GM21423 (cell line): ENCODE results near the gene SCN9A.
"Not testable (repeated sequence)": the region's sequence is repeated elsewhere in the genome, so short reads cannot be mapped to it uniquely, and the experiment has no call there.

Source experiments
- ATAC-seq: cut with Tn5 transposase; IDR thresholded peaks from one replicate; pipeline ENCODE4 v1.9.1; 2021; ENCODE audit warnings: mild to moderate bottlenecking, moderate library complexity; ENCODE audit not compliant: unreplicated experiment

SCN9A gene

GRCh38 chr2:166335284-166335683, 40.5 kb downstream of the SCN9A start:
- ATAC-seq, result no peak

GRCh38 chr2:166334805-166335204, 40.9 kb downstream of the SCN9A start:
- no peak for ATAC-seq

GRCh38 chr2:166333801-166334200, 41.9 kb downstream of the SCN9A start:
- no peak for ATAC-seq

- no peak for ATAC-seq
Measured at GRCh38 chr2:166332106-166332505, 43.6 kb downstream of the SCN9A start.

GRCh38 chr2:166331468-166331867, 44.3 kb downstream of the SCN9A start:
- no peak for ATAC-seq

GRCh38 chr2:166329465-166329864, 46.3 kb downstream of the SCN9A start:
- ATAC-seq, result no peak

GRCh38 chr2:166328147-166328546, 47.6 kb downstream of the SCN9A start:
- ATAC-seq, result no peak

GRCh38 chr2:166321076-166321475, 54.7 kb downstream of the SCN9A start:
- no peak for ATAC-seq

- no peak for ATAC-seq
Measured at GRCh38 chr2:166314022-166314759, 61.6 kb downstream of the SCN9A start.

- not testable (repeated sequence) for ATAC-seq
Measured at GRCh38 chr2:166312863-166313262, 62.9 kb downstream of the SCN9A start.

GRCh38 chr2:166307326-166307725, 68.4 kb downstream of the SCN9A start:
- ATAC-seq, result no peak

GRCh38 chr2:166304656-166305055, 71.1 kb downstream of the SCN9A start:
- no peak for ATAC-seq

GRCh38 chr2:166302036-166302435, 73.7 kb downstream of the SCN9A start:
- ATAC-seq, result no peak

- no peak for ATAC-seq
Measured at GRCh38 chr2:166297951-166298350, 77.8 kb downstream of the SCN9A start.

GRCh38 chr2:166293984-166294383, 81.8 kb downstream of the SCN9A start:
- ATAC-seq, result no peak

GRCh38 chr2:166285215-166285614, 90.5 kb downstream of the SCN9A start:
- no peak for ATAC-seq

- no peak for ATAC-seq
Measured at GRCh38 chr2:166284359-166284758, 91.4 kb downstream of the SCN9A start.

GRCh38 chr2:166282154-166282553, 93.6 kb downstream of the SCN9A start:
- ATAC-seq, result no peak

GRCh38 chr2:166278856-166279255, 96.9 kb downstream of the SCN9A start:
- ATAC-seq, result no peak

- ATAC-seq, result no peak
Measured at GRCh38 chr2:166270376-166270775, 105.4 kb downstream of the SCN9A start.

GRCh38 chr2:166269322-166269721, 106.4 kb downstream of the SCN9A start:
- ATAC-seq, result no peak

GRCh38 chr2:166257859-166258258, 117.9 kb downstream of the SCN9A start:
- ATAC-seq, result no peak

- ATAC-seq, result no peak
Measured at GRCh38 chr2:166256896-166257295, 118.8 kb downstream of the SCN9A start.
